IMR-90 (cell line): Measurements from ENCODE around the gene KHNYN. TPM values are rescaled to one million over a fixed set of nuclear protein-coding genes. Genes with fewer than 3 reads are reported as not detected.
A peak's percentile ranks its signal among the peaks of the same experiment; 100 is the strongest.

Experiments used
- ATAC-seq: fragments of 200-7000 bp; cut with Tn5 transposase; 2 replicates; pipeline ENCODE4 v1.9.1; 2020; ENCODE audit warnings: low read depth, mild to moderate bottlenecking, moderate library complexity
- BruUV-seq: library from RNA; stranded (reverse); fragments of 400-500 nt; replicated peaks from 2 replicates; lab custom pipeline; 2021; lab: Mats Ljungman, UMichigan
- CTCF ChIA-PET: fragments of 300-600 bp; formaldehyde crosslinking; extraction: SDS; loops from one replicate; lab custom pipeline; 2021; ENCODE audit warnings: antibody characterized with exemption; lab: Yijun Ruan, JAX
- POLR2A ChIA-PET: fragments of 300-600 bp; sonication (Branson Sonifier 250); formaldehyde crosslinking; loops from one replicate; lab custom pipeline; 2022; ENCODE audit warnings: antibody characterized with exemption; ENCODE audit not compliant: unreplicated experiment; lab: Charles Lee
- DNase-seq: peaks from one replicate; pipeline ENCODE4 v3.0.0; 2013
- H2AFZ ChIP-seq: replicated peaks from 2 replicates; pipeline ENCODE3; 2013; ENCODE audit warnings: low read length, mild to moderate bottlenecking; ENCODE audit not compliant: poor library complexity
- H2AK5ac ChIP-seq: 2 replicates; pipeline ENCODE4 v1.6.1; 2013; ENCODE audit warnings: low read depth, low read length, inconsistent platforms
- H2AK9ac ChIP-seq: replicated peaks from 2 replicates; pipeline ENCODE3; 2013; ENCODE audit warnings: mild to moderate bottlenecking, low read depth, low read length, moderate library complexity; ENCODE audit not compliant: poor library complexity
- H2BK120ac ChIP-seq: 2 replicates; pipeline ENCODE4 v1.6.1; 2013; ENCODE audit warnings: low read depth, low read length, inconsistent platforms
- H2BK15ac ChIP-seq: 3 replicates; pipeline ENCODE4 v1.6.1; 2013; ENCODE audit warnings: low read depth, low read length, inconsistent platforms
- H2BK20ac ChIP-seq: 2 replicates; pipeline ENCODE4 v1.6.1; 2013; ENCODE audit warnings: low read depth, mild to moderate bottlenecking, inconsistent platforms, low read length, moderate library complexity
- H2BK5ac ChIP-seq: 2 replicates; pipeline ENCODE4 v1.6.1; 2013; ENCODE audit warnings: mild to moderate bottlenecking, low read depth, low read length, inconsistent platforms; ENCODE audit not compliant: poor library complexity, severe bottlenecking
- H3K14ac ChIP-seq: replicated peaks from 2 replicates; pipeline ENCODE4 v1.6.1; 2013; ENCODE audit warnings: low read depth, low read length, inconsistent platforms
- H3K18ac ChIP-seq: 2 replicates; pipeline ENCODE4 v1.6.1; 2013; ENCODE audit warnings: low read depth, low read length, control low read depth
- H3K23ac ChIP-seq: 2 replicates; pipeline ENCODE4 v1.6.1; 2013; ENCODE audit warnings: low read depth, low read length, inconsistent platforms
- H3K27ac ChIP-seq: 2 replicates; pipeline ENCODE4 v1.5.1; 2013; ENCODE audit warnings: mild to moderate bottlenecking, control low read depth, low read length; ENCODE audit not compliant: insufficient read depth
- H3K27me3 ChIP-seq: 2 replicates; pipeline ENCODE4 v1.6.1; 2013; ENCODE audit warnings: low read length; ENCODE audit not compliant: control insufficient read depth, insufficient read depth
- H3K36me3 ChIP-seq: 2 replicates; pipeline ENCODE4 v1.6.1; 2013; ENCODE audit warnings: low read length, mixed read lengths; ENCODE audit not compliant: control insufficient read depth, insufficient read depth
- H3K4ac ChIP-seq: 2 replicates; pipeline ENCODE4 v1.6.1; 2013; ENCODE audit warnings: low read depth, low read length, inconsistent platforms
- H3K4me1 ChIP-seq: 2 replicates; pipeline ENCODE4 v1.6.1; 2013; ENCODE audit warnings: low read length, mixed read lengths; ENCODE audit not compliant: control insufficient read depth, insufficient read depth
- H3K4me2 ChIP-seq: 2 replicates; pipeline ENCODE4 v1.6.1; 2013; ENCODE audit warnings: low read depth, mild to moderate bottlenecking, control low read depth, low read length, moderate library complexity
- H3K4me3 ChIP-seq: 2 replicates; pipeline ENCODE4 v1.5.1; 2013; ENCODE audit warnings: low read depth, mild to moderate bottlenecking, control low read depth, low read length, moderate library complexity; ENCODE audit not compliant: insufficient read depth
- H3K56ac ChIP-seq: 2 replicates; pipeline ENCODE4 v1.6.1; 2013; ENCODE audit warnings: low read length, inconsistent platforms; ENCODE audit not compliant: insufficient read depth; ENCODE audit errors: extremely low read depth
- H3K79me1 ChIP-seq, 2 experiments: 2 replicates each; pipeline ENCODE4 v1.6.1; 2013; ENCODE audit warnings: low read length in 2 of 2, inconsistent platforms in 1 of 2, low read depth in 1 of 2
- H3K9ac ChIP-seq: 2 replicates; pipeline ENCODE4 v1.6.1; 2013; ENCODE audit warnings: low read depth, low read length, control low read depth
- H3K9me1 ChIP-seq: 2 replicates; pipeline ENCODE4 v1.6.1; 2013; ENCODE audit warnings: low read length, inconsistent platforms; ENCODE audit not compliant: insufficient read depth
- H3K9me3 ChIP-seq: 2 replicates; pipeline ENCODE4 v1.6.1; 2013; ENCODE audit warnings: low read length; ENCODE audit not compliant: control insufficient read depth, insufficient read depth
- H4K20me1 ChIP-seq: 2 replicates; pipeline ENCODE4 v1.6.1; 2013; ENCODE audit warnings: low read length, inconsistent platforms; ENCODE audit not compliant: insufficient read depth
- H4K5ac ChIP-seq: 2 replicates; pipeline ENCODE4 v1.6.1; 2013; ENCODE audit warnings: mild to moderate bottlenecking, low read depth, low read length, control low read depth
- H4K8ac ChIP-seq, 2 experiments: 2 replicates each; pipeline ENCODE4 v1.6.1; 2013; ENCODE audit warnings: low read depth in 2 of 2, low read length in 2 of 2, control low read depth in 1 of 2, inconsistent platforms in 1 of 2
- H4K91ac ChIP-seq: 2 replicates; pipeline ENCODE4 v1.6.1; 2013; ENCODE audit warnings: low read depth, low read length, inconsistent platforms; ENCODE audit not compliant: insufficient read depth
- BHLHE40 ChIP-seq: fragments of 150-350 bp; IDR thresholded peaks from 2 replicates; pipeline ENCODE4 v1.6.1; 2016; ENCODE audit warnings: mild to moderate bottlenecking, low read depth, low read length
- CHD1 ChIP-seq: IDR thresholded peaks from 2 replicates; pipeline ENCODE4 v1.6.1; 2012; ENCODE audit warnings: low read depth, low read length, improper control_type of control experiment
- FOS ChIP-seq: fragments of 150-350 bp; IDR thresholded peaks from 2 replicates; pipeline ENCODE4 v1.6.1; 2016; ENCODE audit warnings: low read depth, low read length
- MAZ ChIP-seq: IDR thresholded peaks from 2 replicates; pipeline ENCODE4 v1.6.1; 2012; ENCODE audit warnings: low read depth, mild to moderate bottlenecking, low read length, improper control_type of control experiment, moderate library complexity, borderline replicate concordance
- MXI1 ChIP-seq: IDR thresholded peaks from 2 replicates; pipeline ENCODE4 v1.6.1; 2012; ENCODE audit warnings: low read depth, mild to moderate bottlenecking, low read length, moderate library complexity, borderline replicate concordance
- POLR2A ChIP-seq: IDR thresholded peaks from 2 replicates; pipeline ENCODE4 v1.6.1; 2012; ENCODE audit warnings: mild to moderate bottlenecking, low read depth, low read length
- RCOR1 ChIP-seq: IDR thresholded peaks from 2 replicates; pipeline ENCODE4 v1.6.1; 2012; ENCODE audit warnings: mild to moderate bottlenecking, low read length, improper control_type of control experiment; ENCODE audit not compliant: insufficient replicate concordance
- RFX5 ChIP-seq: IDR thresholded peaks from 2 replicates; pipeline ENCODE4 v1.8.0; 2012; ENCODE audit warnings: low read depth, mild to moderate bottlenecking, low read length, moderate library complexity
- SMC3 ChIP-seq: fragments of 150-350 bp; IDR thresholded peaks from 2 replicates; pipeline ENCODE4 v1.6.1; 2016; ENCODE audit warnings: low read depth, mild to moderate bottlenecking, antibody characterized with exemption, low read length, moderate library complexity
- WGBS, 2 experiments: methylation state at CpG; one replicate each; pipeline versions ENCODE4 v1.1.5 to v1.1.7; 2013; ENCODE audit warnings: missing lambda C conversion rate in 2 of 2; ENCODE audit not compliant: insufficient read length in 1 of 2; ENCODE audit errors: extremely low coverage in 2 of 2; 5-methylcytosine and 5-hydroxymethylcytosine counted together
- dilution Hi-C: fragments of 300-500 bp; cut with HindIII; formaldehyde crosslinking; loops from one replicate; pipeline ENCODE4 v1.14.3; 2018; ENCODE audit warnings: low sequenced_read_pairs; ENCODE audit not compliant: unreplicated experiment
- in situ Hi-C: fragments of 300-500 bp; cut with MboI; formaldehyde crosslinking; loops from 3 replicates; pipeline ENCODE4 v1.14.3; 2019; ENCODE audit warnings: low sequenced_read_pairs, inconsistent platforms, mixed read lengths
- intact Hi-C: fragments of 100-400 bp; cut with micrococcal nuclease; formaldehyde crosslinking; loops from 2 replicates; pipeline ENCODE4 v1.10.0; 2022
- polyA plus RNA-seq, 3 experiments: library from polyadenylated mRNA; depleted of rRNA; stranded (reverse); fragments of >200 nt; gene quantifications; 2 replicates each; pipeline ENCODE4 v1.2.3, GENCODE V29; 2012; ENCODE audit warnings: low replicate concordance in 1 of 3
- total RNA-seq: library from RNA; depleted of rRNA; stranded (reverse); fragments of >200 nt; gene quantifications from 2 replicates; pipeline ENCODE4 v1.2.3, GENCODE V29; 2012
- TF ChIP-seq, protein P1 (sequence below): conservative IDR thresholded peaks from 2 replicates; pipeline ENCODE4 v1.5.1; 2012; ENCODE audit warnings: mild to moderate bottlenecking, low read depth, low read length, improper control_type of control experiment
- TF ChIP-seq, protein P2 (sequence below): fragments of 150-350 bp; IDR thresholded peaks from 2 replicates; pipeline ENCODE4 v1.6.1; 2017; ENCODE audit warnings: mild to moderate bottlenecking, antibody characterized with exemption, low read length, low read depth

KHNYN gene
- total and polyA plus RNA-seq, 2 of the 4 experiments (the other 2 are of a cell fraction): 18.9 to 24.4 TPM

DNA sequence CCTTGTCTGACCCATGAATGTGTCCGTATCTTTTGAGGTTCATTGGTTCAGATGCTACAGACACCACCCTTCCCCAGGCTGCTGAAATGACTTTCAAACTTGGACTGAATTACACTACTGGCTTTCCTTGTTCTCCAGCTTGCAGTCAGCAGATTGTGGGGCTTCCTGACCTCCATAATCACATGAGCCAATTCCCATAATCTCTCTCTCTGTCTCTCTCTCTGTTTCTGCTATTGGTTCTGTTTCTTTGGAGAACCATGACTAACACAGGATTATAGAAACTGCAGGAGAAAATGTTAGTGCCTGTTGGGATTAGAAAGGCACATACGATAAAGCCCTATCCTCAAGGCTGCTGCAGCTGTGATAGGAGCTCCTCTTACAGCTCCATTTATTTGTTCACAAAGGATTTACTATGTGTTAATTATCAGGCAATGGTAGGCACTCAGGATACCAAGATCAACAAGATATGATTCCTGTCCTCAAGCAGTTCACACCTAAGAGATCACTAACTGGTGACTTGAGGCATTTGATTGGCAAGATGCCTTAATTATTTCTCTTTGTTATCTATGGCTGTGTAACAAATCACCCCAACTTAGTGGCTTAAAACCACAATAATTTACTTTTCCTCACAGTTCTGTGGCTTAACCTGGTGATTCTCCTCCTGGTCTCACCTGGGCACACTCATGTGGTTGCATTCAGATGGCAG, 41.1 kb upstream of the KHNYN start:
- peak overlapping the region; percentile 68 for H2AFZ ChIP-seq
- no peaks in the 10 kb centered on the region for H3K9me3 ChIP-seq
- peak overlapping the region in 1 of 2 experiments; percentile 7; a peak in 1 of 4 replicates for H4K8ac ChIP-seq
- intact Hi-C loops (no loop called here), dilution Hi-C loops (no loop called here), in situ Hi-C loops (no loop called here)
- H3K79me1 ChIP-seq: no peaks in the 10 kb centered on the region
- H3K4me1 ChIP-seq: peaks cover 7% of the 10 kb centered on the region
- no peaks in the 10 kb centered on the region for H3K36me3 ChIP-seq
- no peaks in the 10 kb centered on the region for H4K20me1 ChIP-seq
- TF ChIP-seq, protein P1, sequence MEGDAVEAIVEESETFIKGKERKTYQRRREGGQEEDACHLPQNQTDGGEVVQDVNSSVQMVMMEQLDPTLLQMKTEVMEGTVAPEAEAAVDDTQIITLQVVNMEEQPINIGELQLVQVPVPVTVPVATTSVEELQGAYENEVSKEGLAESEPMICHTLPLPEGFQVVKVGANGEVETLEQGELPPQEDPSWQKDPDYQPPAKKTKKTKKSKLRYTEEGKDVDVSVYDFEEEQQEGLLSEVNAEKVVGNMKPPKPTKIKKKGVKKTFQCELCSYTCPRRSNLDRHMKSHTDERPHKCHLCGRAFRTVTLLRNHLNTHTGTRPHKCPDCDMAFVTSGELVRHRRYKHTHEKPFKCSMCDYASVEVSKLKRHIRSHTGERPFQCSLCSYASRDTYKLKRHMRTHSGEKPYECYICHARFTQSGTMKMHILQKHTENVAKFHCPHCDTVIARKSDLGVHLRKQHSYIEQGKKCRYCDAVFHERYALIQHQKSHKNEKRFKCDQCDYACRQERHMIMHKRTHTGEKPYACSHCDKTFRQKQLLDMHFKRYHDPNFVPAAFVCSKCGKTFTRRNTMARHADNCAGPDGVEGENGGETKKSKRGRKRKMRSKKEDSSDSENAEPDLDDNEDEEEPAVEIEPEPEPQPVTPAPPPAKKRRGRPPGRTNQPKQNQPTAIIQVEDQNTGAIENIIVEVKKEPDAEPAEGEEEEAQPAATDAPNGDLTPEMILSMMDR: no peak
- TF ChIP-seq, protein P2, sequence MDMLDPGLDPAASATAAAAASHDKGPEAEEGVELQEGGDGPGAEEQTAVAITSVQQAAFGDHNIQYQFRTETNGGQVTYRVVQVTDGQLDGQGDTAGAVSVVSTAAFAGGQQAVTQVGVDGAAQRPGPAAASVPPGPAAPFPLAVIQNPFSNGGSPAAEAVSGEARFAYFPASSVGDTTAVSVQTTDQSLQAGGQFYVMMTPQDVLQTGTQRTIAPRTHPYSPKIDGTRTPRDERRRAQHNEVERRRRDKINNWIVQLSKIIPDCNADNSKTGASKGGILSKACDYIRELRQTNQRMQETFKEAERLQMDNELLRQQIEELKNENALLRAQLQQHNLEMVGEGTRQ: no peak
- no peak for TF ChIP-seq RFX5
- no peak for TF ChIP-seq CHD1
- no peak for TF ChIP-seq FOS
- TF ChIP-seq RCOR1: no peak
- no peak for TF ChIP-seq MAZ
- no peak for TF ChIP-seq POLR2A
- TF ChIP-seq BHLHE40: no peak
- no peak for TF ChIP-seq MXI1
- no peak for TF ChIP-seq SMC3
- no peak overlapping the region for H2BK20ac ChIP-seq
- H4K5ac ChIP-seq: no peak overlapping the region
- H3K27me3 ChIP-seq: peaks cover 10% of the 10 kb centered on the region
- peak overlapping the region; percentile 28; the same call in 1 of the 2 replicates for H3K4me2 ChIP-seq
- POLR2A ChIA-PET: interaction anchor here (1.3 kb wide), 1 partner anchor 9 kb away, joined by 3 read pairs; no protein-coding TSS in a partner anchor
- H3K4ac ChIP-seq: no peak overlapping the region
- 0 out of 2 replicates have a peak overlapping the region, but pooled peaks have one; percentile 14 for H2AK5ac ChIP-seq
- peaks cover 5% of the 10 kb centered on the region; the same call in 1 of the 2 replicates for H3K9me1 ChIP-seq
- CTCF ChIA-PET: no interaction called here
- H2BK15ac ChIP-seq: no peak overlapping the region
- no peak overlapping the region for H3K56ac ChIP-seq
- no peak overlapping the region for H4K91ac ChIP-seq
- ATAC-seq (no peak), DNase-seq (no peak)
- H3K14ac ChIP-seq: no peak overlapping the region; the same call in 1 of the 2 replicates
- H2BK120ac ChIP-seq: no peak overlapping the region
- WGBS, 2 experiments: 86% methylated on average over 1 of the region's 2 CpGs; no CpG with 5 or more reads in 1 of the 2 experiments
- H3K9ac ChIP-seq: no peak overlapping the region
- no peak overlapping the region for H2AK9ac ChIP-seq
- H3K4me3 ChIP-seq: no peak overlapping the region
- H2BK5ac ChIP-seq: no peak overlapping the region
- BruUV-seq: no TSS peak
- no peak overlapping the region for H3K18ac ChIP-seq
- 0 out of 2 replicates have a peak overlapping the region, but pooled peaks have one; percentile 15 for H3K23ac ChIP-seq
- H3K27ac ChIP-seq: peak overlapping the region; percentile 34; the same call in 1 of the 2 replicates
